HG03558 (cell line): ENCODE measurements around the gene PSMB7.

Experiments used
- ATAC-seq: cut with Tn5 transposase; IDR thresholded peaks from one replicate; pipeline ENCODE4 v1.9.1; 2021; ENCODE audit warnings: moderate number of reproducible peaks; ENCODE audit not compliant: unreplicated experiment; ENCODE audit errors: extremely low read depth

Gene PSMB7

DNA sequence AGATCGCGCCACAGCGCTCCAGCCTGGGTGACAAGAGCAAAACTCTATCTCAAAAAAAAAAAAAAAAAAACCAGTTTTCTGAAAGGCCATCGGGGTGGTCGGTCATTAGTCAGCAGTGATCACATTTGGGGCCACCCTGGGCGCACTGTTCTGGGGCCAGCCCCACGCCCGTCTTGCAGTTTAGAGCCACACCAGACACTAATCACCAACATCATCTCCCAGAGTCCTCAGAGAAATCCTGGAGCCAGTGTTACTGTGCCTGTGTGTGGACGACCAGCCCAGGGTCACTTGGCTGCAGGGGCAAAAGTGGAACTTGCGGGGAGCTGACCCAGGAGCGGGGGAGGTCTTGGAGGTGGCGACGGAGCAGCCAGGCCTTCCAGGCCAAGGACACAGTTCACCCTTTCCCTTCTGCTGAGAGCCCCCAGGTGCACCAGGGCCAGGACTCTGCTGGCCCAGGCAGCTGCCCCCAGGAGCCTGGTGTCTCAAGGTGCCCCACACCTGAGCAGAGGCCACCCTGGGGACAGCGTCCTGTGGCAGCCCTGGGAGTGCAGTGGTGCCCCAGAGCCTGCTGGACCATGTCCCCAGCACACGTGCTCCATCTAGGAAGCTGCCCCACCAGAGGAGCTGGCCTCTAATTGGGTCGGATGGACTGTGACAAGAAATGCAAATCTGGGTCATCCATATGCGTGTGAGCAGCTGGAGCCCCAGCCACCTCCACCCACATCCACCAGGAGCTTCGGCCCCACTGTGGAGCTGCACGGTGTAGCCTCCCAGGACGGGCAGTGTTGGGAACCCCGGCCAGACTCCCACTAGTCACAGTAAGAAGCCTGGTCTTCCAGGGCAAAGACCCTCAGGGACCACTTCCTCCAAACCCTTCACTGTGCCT is 106.4 kb downstream of the PSMB7 start:
- no peak for ATAC-seq

DNA sequence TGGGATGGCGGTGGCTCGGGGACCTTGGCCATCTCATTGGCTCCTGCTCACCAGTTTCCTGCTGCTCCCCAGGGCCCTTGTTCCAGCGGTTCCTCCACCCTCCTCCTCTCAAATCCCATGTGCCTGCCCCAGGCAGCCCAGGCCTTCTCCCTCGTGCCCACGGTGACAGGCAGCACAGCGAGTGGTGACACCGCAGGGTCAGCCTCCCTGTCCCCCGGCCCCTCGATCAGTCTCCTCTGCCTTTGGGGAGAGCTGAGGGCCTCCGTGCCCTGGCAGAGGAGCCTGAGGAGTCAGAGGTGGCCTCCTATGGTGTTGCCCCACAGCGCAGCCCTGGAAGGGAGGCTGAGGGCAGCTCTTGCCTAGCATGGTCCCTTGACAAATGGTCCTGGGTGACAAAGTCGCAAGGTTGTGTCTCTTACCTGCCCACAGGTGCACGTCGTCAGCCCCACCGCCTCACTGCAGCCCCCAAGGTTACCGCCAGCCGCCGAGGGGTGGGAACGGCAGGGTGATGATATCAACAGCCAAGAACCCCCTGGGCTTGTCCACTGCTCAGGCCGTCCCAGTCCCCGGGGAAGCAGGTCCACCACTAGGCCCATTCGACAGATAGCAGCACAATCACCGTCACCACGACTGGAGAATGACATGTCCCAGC is 107.7 kb downstream of the PSMB7 start:
- no peak for ATAC-seq

DNA sequence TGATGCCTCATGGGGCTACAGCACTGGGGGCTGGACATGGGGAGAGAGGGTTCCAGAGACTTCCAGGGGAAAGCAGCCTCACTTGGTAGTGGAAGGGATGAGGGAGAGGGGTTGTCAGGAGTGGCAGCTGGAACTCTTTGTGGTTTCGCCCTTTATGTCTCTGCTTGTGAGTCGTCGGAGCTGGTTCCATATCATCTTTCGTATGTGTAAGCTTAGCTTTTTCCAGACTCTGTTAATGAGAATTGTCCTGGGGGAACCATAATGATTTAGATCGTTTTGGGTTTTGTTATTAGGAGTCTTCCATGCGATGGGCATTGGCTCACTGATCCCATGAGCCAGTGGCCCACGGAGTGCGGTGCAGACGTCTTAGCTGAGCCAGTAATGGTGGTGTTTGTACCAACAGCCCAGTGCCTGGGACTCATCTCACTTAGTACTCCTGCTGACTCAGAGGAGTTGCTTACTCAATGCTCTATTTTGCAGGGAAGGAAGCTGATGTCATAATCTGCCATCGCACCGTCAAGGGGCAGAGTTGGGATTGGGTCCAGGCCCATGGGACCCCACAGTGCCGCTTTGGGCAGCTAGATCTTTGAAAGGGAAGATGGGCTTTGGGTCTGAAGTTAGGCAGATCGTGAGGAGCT is 109.0 kb downstream of the PSMB7 start:
- no peak for ATAC-seq

DNA sequence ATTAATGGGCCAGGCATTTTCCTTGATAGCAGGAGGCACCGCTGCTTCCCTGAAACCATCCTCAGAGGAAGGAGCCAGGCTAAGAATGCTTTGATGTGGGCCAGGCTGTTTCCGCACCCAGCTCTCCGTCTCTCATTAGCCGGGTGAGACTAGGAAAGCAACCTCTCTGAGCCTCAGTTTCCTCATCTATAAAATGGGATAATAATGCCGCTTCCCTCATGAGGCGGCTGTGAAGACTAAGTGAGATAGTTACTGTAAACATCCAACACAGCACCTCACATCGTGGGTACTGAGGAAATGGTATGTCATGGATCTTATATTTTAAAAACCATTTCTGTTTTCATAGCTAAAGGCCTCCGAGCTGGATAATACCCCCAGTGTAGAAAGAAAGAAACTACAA is 111.0 kb downstream of the PSMB7 start:
- no peak for ATAC-seq

DNA sequence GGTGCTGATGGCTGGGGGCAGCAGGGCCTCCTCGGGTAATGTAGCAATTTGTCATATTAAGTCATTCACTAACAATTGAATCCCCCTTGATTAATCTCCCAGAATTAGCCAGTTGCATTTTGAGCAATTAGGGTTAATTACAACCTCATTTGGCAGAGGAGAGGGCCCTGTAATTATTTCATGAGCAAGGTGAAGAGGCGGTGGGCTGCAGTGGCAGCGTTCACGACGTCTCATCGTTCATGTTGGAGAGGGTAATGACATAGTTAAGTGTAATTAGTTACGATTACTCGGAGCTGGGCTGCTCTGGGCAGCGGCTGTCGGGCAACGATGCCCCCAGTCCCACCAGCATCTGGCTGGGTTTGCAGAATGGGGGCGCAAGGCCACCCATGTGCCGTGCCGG is 111.5 kb downstream of the PSMB7 start:
- ATAC-seq = no peak
